PC-3 (cell line): ENCODE measurements around the gene TMEM204. TPM values are rescaled to one million over a fixed set of nuclear protein-coding genes. Genes with fewer than 3 reads are reported as not detected.

ENCODE experiments used
- ATAC-seq: fragments of 200-7000 bp; cut with Tn5 transposase; 2 replicates; pipeline ENCODE4 v1.9.1; 2020; ENCODE audit warnings: mild to moderate bottlenecking, moderate library complexity
- BruUV-seq: library from RNA; stranded (reverse); fragments of 400-500 nt; replicated peaks from 2 replicates; lab custom pipeline; 2021; lab: Mats Ljungman, UMichigan
- CTCF ChIA-PET: fragments of 300-600 bp; sonication (Branson Sonifier 250); formaldehyde crosslinking; loops from one replicate; lab custom pipeline; 2022; ENCODE audit warnings: antibody characterized with exemption; lab: Charles Lee
- POLR2A ChIA-PET: fragments of 300-600 bp; sonication (Branson Sonifier 250); formaldehyde crosslinking; loops from one replicate; lab custom pipeline; 2022; ENCODE audit warnings: antibody characterized with exemption; ENCODE audit not compliant: unreplicated experiment; lab: Charles Lee
- DNase-seq: peaks from one replicate; pipeline ENCODE4 v3.0.0-alpha.2; 2015
- H2AFZ ChIP-seq: fragments of 300-600 bp; sonication (generic); 2 replicates; pipeline ENCODE4 v1.6.0; 2016; ENCODE audit warnings: antibody characterized with exemption, low read length
- H3F3A ChIP-seq: fragments of 300-600 bp; sonication (generic); one replicate; pipeline ENCODE4 v1.6.0; 2017; ENCODE audit warnings: antibody characterized with exemption, low read length, control low read depth, mild to moderate bottlenecking; ENCODE audit not compliant: unreplicated experiment
- H3K27ac ChIP-seq: fragments of 300-600 bp; sonication (generic); 2 replicates; pipeline ENCODE4 v1.5.1; 2016; ENCODE audit warnings: mild to moderate bottlenecking, low read length
- H3K27me3 ChIP-seq: fragments of 300-600 bp; sonication (generic); 2 replicates; pipeline ENCODE4 v1.6.1; 2016; ENCODE audit warnings: low read length, mixed read lengths
- H3K36me3 ChIP-seq: fragments of 300-600 bp; sonication (generic); 2 replicates; pipeline ENCODE4 v1.6.1; 2016; ENCODE audit warnings: low read depth, mixed run types, low read length, mixed read lengths
- H3K4me1 ChIP-seq: fragments of 300-600 bp; sonication (generic); 2 replicates; pipeline ENCODE4 v1.5.1; 2016; ENCODE audit warnings: low read length; ENCODE audit not compliant: insufficient read depth
- H3K4me2 ChIP-seq: fragments of 300-600 bp; sonication (generic); 2 replicates; pipeline ENCODE4 v1.6.0; 2016; ENCODE audit warnings: low read length
- H3K4me3 ChIP-seq: fragments of 300-600 bp; sonication (generic); 2 replicates; pipeline ENCODE4 v1.5.1; 2016; ENCODE audit warnings: mild to moderate bottlenecking, low read length, mixed read lengths
- H3K79me2 ChIP-seq: fragments of 300-600 bp; sonication (generic); 2 replicates; pipeline ENCODE4 v1.6.1; 2017; ENCODE audit warnings: low read length, mixed read lengths
- H3K9ac ChIP-seq: fragments of 300-600 bp; sonication (generic); 2 replicates; pipeline ENCODE4 v1.6.0; 2016; ENCODE audit warnings: mild to moderate bottlenecking, low read length
- H3K9me2 ChIP-seq: fragments of 300-600 bp; sonication (generic); replicated peaks from 2 replicates; pipeline ENCODE4 v1.6.1; 2016; ENCODE audit warnings: mixed run types, low read length, mixed read lengths
- H3K9me3 ChIP-seq: fragments of 300-600 bp; sonication (generic); 2 replicates; pipeline ENCODE4 v1.6.1; 2016; ENCODE audit warnings: low read length, mixed read lengths
- H4K20me1 ChIP-seq: fragments of 300-600 bp; sonication (generic); 2 replicates; pipeline ENCODE4 v1.6.1; 2016; ENCODE audit warnings: low read length, mixed read lengths
- EZH2 ChIP-seq: fragments of 300-600 bp; sonication (generic); IDR thresholded peaks from one replicate; pipeline ENCODE4 v1.6.1; 2017; ENCODE audit warnings: antibody characterized with exemption, mild to moderate bottlenecking, low read length; ENCODE audit not compliant: unreplicated experiment
- EZH2phosphoT487 ChIP-seq: fragments of 300-600 bp; sonication (generic); IDR thresholded peaks from 2 replicates; pipeline ENCODE4 v1.6.1; 2018; ENCODE audit warnings: mild to moderate bottlenecking, antibody characterized with exemption, low read length, borderline replicate concordance
- intact Hi-C: fragments of 100-400 bp; cut with micrococcal nuclease; formaldehyde crosslinking; loops from 2 replicates; pipeline ENCODE4 v1.9.0; 2023
- total RNA-seq: library from RNA; depleted of rRNA; stranded (reverse); fragments of >200 nt; gene quantifications from 2 replicates; pipeline ENCODE4 v1.2.3, GENCODE V29; 2014
- TF ChIP-seq, protein P1 (sequence below): fragments of 300-600 bp; sonication (generic); conservative IDR thresholded peaks from 2 replicates; pipeline ENCODE4 v1.5.1; 2017; ENCODE audit warnings: antibody characterized with exemption, low read depth, mild to moderate bottlenecking, low read length

TMEM204 gene
- total RNA-seq, 1 experiment from 2014 or later = not detected

DNA sequence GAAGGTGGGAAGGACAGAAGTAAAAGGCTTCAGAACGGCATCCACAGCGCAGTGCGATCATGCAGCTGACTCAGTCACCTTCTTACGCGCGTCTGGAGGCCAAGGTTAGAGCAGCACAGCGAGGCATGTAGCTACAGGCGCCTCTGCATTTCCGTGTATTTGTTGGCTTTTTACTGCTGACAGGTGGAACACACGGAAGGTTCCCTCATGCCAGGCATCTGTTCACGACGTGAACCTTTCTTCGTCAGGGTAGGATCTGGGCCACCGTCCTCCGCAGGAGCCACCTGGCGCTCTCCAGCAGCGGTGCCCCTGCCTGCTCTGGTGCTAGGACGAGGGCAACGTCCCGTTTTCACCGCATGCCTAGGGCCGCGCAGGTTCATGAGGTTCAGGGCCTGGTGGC is 15.3 kb downstream of the TMEM204 start:
- DNase-seq (no peak), ATAC-seq (peak; percentile 50)
- TF ChIP-seq EZH2phosphoT487 = no peak
- TF ChIP-seq, protein P1, sequence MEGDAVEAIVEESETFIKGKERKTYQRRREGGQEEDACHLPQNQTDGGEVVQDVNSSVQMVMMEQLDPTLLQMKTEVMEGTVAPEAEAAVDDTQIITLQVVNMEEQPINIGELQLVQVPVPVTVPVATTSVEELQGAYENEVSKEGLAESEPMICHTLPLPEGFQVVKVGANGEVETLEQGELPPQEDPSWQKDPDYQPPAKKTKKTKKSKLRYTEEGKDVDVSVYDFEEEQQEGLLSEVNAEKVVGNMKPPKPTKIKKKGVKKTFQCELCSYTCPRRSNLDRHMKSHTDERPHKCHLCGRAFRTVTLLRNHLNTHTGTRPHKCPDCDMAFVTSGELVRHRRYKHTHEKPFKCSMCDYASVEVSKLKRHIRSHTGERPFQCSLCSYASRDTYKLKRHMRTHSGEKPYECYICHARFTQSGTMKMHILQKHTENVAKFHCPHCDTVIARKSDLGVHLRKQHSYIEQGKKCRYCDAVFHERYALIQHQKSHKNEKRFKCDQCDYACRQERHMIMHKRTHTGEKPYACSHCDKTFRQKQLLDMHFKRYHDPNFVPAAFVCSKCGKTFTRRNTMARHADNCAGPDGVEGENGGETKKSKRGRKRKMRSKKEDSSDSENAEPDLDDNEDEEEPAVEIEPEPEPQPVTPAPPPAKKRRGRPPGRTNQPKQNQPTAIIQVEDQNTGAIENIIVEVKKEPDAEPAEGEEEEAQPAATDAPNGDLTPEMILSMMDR = no peak
- TF ChIP-seq EZH2 = no peak
- H3K36me3 ChIP-seq = no peaks in the 10 kb centered on the region
- ChIA-PET CTCF (no interaction called here), POLR2A (no interaction called here)
- no TSS peak for BruUV-seq
- H3K4me2 ChIP-seq = peak overlapping the region; percentile 18; the same call in 1 of the 2 replicates
- intact Hi-C loops = no loop called here
- no peak overlapping the region for H3K4me3 ChIP-seq
- no peaks in the 10 kb centered on the region for H3K79me2 ChIP-seq
- no peaks in the 10 kb centered on the region for H4K20me1 ChIP-seq
- H3K9ac ChIP-seq = no peak overlapping the region
- no peak overlapping the region for H2AFZ ChIP-seq
- no peaks in the 10 kb centered on the region for H3F3A ChIP-seq
- no peaks in the 10 kb centered on the region for H3K9me3 ChIP-seq
- H3K27ac ChIP-seq = no peak overlapping the region
- H3K27me3 ChIP-seq = no peaks in the 10 kb centered on the region
- H3K9me2 ChIP-seq = no peaks in the 10 kb centered on the region
- peaks cover 9% of the 10 kb centered on the region for H3K4me1 ChIP-seq

DNA sequence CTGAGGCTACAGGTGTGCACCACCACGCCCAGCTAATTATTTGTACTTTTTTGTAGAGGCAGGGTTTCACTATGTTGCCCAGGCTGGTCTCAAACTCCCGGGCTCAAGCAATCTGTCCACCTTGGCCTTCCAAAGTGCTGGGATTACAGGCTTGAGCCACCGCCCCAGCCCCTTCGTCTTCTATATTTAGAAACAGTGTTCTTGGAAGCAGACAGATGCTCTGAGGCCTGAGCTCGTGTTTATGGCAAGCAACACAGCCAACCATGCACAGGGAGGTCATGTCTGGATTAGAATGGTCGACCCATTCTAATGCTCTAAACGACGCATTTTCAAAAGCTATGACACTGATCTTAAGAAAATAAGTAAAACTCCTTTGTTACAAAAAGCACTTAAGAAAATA is 16.6 kb downstream of the TMEM204 start:
- H3K79me2 ChIP-seq = no peaks in the 10 kb centered on the region
- CTCF ChIA-PET = no interaction called here

DNA sequence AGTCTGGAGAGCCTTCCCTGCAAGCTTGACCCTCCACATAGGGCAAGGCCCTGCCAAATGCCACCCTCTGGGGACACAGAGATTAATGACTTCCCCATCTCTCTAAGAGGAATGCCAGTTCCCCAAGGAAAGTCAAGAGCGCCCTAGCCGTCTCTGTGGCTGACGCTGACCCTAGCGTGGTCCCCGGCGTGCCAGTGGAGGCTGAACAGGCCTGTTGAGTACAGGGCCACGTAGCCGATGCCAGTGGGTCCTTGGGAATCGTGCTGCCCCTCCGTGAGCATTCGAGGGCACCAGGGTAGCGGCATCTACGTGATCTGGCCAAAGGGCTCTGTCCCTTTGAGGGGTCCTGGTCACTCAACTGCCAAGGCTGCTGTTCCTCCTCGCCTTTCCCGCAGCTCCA is 17.2 kb downstream of the TMEM204 start:
- Histone ChIP-seq H3F3A (no peaks in the 10 kb centered on the region), H3K27me3 (no peaks in the 10 kb centered on the region), H3K79me2 (no peaks in the 10 kb centered on the region), H4K20me1 (no peaks in the 10 kb centered on the region), H3K9me2 (no peaks in the 10 kb centered on the region), H3K36me3 (no peaks in the 10 kb centered on the region), H3K27ac (no peak overlapping the region), H3K9me3 (no peaks in the 10 kb centered on the region), H3K4me1 (peaks cover 7% of the 10 kb centered on the region; the same call in 1 of the 2 replicates), H3K9ac (no peak overlapping the region), H3K4me3 (no peak overlapping the region), H3K4me2 (no peak overlapping the region), H2AFZ (no peak overlapping the region)
- ChIA-PET POLR2A (no interaction called here), CTCF (no interaction called here)
- no peak for DNase-seq
- TF ChIP-seq, protein P1 = no peak
- TF ChIP-seq EZH2phosphoT487 (no peak), EZH2 (no peak)
- no TSS peak for BruUV-seq
- ATAC-seq = no peak
- intact Hi-C loops = no loop called here

More for the DNA sequence above, 16.6 kb downstream of the TMEM204 start:
- no peaks in the 10 kb centered on the region for H3F3A ChIP-seq
- H3K4me2 ChIP-seq = no peak overlapping the region
- H3K27me3 ChIP-seq = no peaks in the 10 kb centered on the region
- H3K36me3 ChIP-seq = no peaks in the 10 kb centered on the region
- BruUV-seq = no TSS peak
- H3K9me3 ChIP-seq = no peaks in the 10 kb centered on the region
- H3K9me2 ChIP-seq = no peaks in the 10 kb centered on the region
- H3K4me3 ChIP-seq = no peak overlapping the region
- H3K4me1 ChIP-seq = peaks cover 7% of the 10 kb centered on the region; the same call in 1 of the 2 replicates
- no peak overlapping the region for H3K27ac ChIP-seq
- ATAC-seq (no peak), DNase-seq (no peak)
- intact Hi-C loops = no loop called here
- no peak overlapping the region for H2AFZ ChIP-seq
- no peak overlapping the region for H3K9ac ChIP-seq
- TF ChIP-seq, protein P1 = no peak
- TF ChIP-seq EZH2phosphoT487 (no peak), EZH2 (no peak)
- POLR2A ChIA-PET = no interaction called here
- H4K20me1 ChIP-seq = no peaks in the 10 kb centered on the region
